IMR-90 (cell line): Measurements from ENCODE around the gene NABP1. TPM values are rescaled to one million over a fixed set of nuclear protein-coding genes. Genes with fewer than 3 reads are reported as not detected.
A peak's percentile ranks its signal among the peaks of the same experiment; 100 is the strongest.

ENCODE experiments used
- ATAC-seq: fragments of 200-7000 bp; cut with Tn5 transposase; 2 replicates; pipeline ENCODE4 v1.9.1; 2020; ENCODE audit warnings: low read depth, mild to moderate bottlenecking, moderate library complexity
- BruUV-seq: library from RNA; stranded (reverse); fragments of 400-500 nt; replicated peaks from 2 replicates; lab custom pipeline; 2021; lab: Mats Ljungman, UMichigan
- CTCF ChIA-PET: fragments of 300-600 bp; formaldehyde crosslinking; extraction: SDS; loops from one replicate; lab custom pipeline; 2021; ENCODE audit warnings: antibody characterized with exemption; lab: Yijun Ruan, JAX
- POLR2A ChIA-PET: fragments of 300-600 bp; sonication (Branson Sonifier 250); formaldehyde crosslinking; loops from one replicate; lab custom pipeline; 2022; ENCODE audit warnings: antibody characterized with exemption; ENCODE audit not compliant: unreplicated experiment; lab: Charles Lee
- DNase-seq: peaks from one replicate; pipeline ENCODE4 v3.0.0; 2013
- H2AFZ ChIP-seq: replicated peaks from 2 replicates; pipeline ENCODE3; 2013; ENCODE audit warnings: low read length, mild to moderate bottlenecking; ENCODE audit not compliant: poor library complexity
- H2AK5ac ChIP-seq: 2 replicates; pipeline ENCODE4 v1.6.1; 2013; ENCODE audit warnings: low read depth, low read length, inconsistent platforms
- H2AK9ac ChIP-seq: replicated peaks from 2 replicates; pipeline ENCODE3; 2013; ENCODE audit warnings: mild to moderate bottlenecking, low read depth, low read length, moderate library complexity; ENCODE audit not compliant: poor library complexity
- H2BK120ac ChIP-seq: 2 replicates; pipeline ENCODE4 v1.6.1; 2013; ENCODE audit warnings: low read depth, low read length, inconsistent platforms
- H2BK15ac ChIP-seq: 3 replicates; pipeline ENCODE4 v1.6.1; 2013; ENCODE audit warnings: low read depth, low read length, inconsistent platforms
- H2BK20ac ChIP-seq: 2 replicates; pipeline ENCODE4 v1.6.1; 2013; ENCODE audit warnings: low read depth, mild to moderate bottlenecking, inconsistent platforms, low read length, moderate library complexity
- H2BK5ac ChIP-seq: 2 replicates; pipeline ENCODE4 v1.6.1; 2013; ENCODE audit warnings: mild to moderate bottlenecking, low read depth, low read length, inconsistent platforms; ENCODE audit not compliant: poor library complexity, severe bottlenecking
- H3K14ac ChIP-seq: replicated peaks from 2 replicates; pipeline ENCODE4 v1.6.1; 2013; ENCODE audit warnings: low read depth, low read length, inconsistent platforms
- H3K18ac ChIP-seq: 2 replicates; pipeline ENCODE4 v1.6.1; 2013; ENCODE audit warnings: low read depth, low read length, control low read depth
- H3K23ac ChIP-seq: 2 replicates; pipeline ENCODE4 v1.6.1; 2013; ENCODE audit warnings: low read depth, low read length, inconsistent platforms
- H3K27ac ChIP-seq: 2 replicates; pipeline ENCODE4 v1.5.1; 2013; ENCODE audit warnings: mild to moderate bottlenecking, control low read depth, low read length; ENCODE audit not compliant: insufficient read depth
- H3K27me3 ChIP-seq: 2 replicates; pipeline ENCODE4 v1.6.1; 2013; ENCODE audit warnings: low read length; ENCODE audit not compliant: control insufficient read depth, insufficient read depth
- H3K36me3 ChIP-seq: 2 replicates; pipeline ENCODE4 v1.6.1; 2013; ENCODE audit warnings: low read length, mixed read lengths; ENCODE audit not compliant: control insufficient read depth, insufficient read depth
- H3K4ac ChIP-seq: 2 replicates; pipeline ENCODE4 v1.6.1; 2013; ENCODE audit warnings: low read depth, low read length, inconsistent platforms
- H3K4me1 ChIP-seq: 2 replicates; pipeline ENCODE4 v1.6.1; 2013; ENCODE audit warnings: low read length, mixed read lengths; ENCODE audit not compliant: control insufficient read depth, insufficient read depth
- H3K4me2 ChIP-seq: 2 replicates; pipeline ENCODE4 v1.6.1; 2013; ENCODE audit warnings: low read depth, mild to moderate bottlenecking, control low read depth, low read length, moderate library complexity
- H3K4me3 ChIP-seq: 2 replicates; pipeline ENCODE4 v1.5.1; 2013; ENCODE audit warnings: low read depth, mild to moderate bottlenecking, control low read depth, low read length, moderate library complexity; ENCODE audit not compliant: insufficient read depth
- H3K56ac ChIP-seq: 2 replicates; pipeline ENCODE4 v1.6.1; 2013; ENCODE audit warnings: low read length, inconsistent platforms; ENCODE audit not compliant: insufficient read depth; ENCODE audit errors: extremely low read depth
- H3K79me1 ChIP-seq, 2 experiments: 2 replicates each; pipeline ENCODE4 v1.6.1; 2013; ENCODE audit warnings: low read length in 2 of 2, inconsistent platforms in 1 of 2, low read depth in 1 of 2
- H3K9ac ChIP-seq: 2 replicates; pipeline ENCODE4 v1.6.1; 2013; ENCODE audit warnings: low read depth, low read length, control low read depth
- H3K9me1 ChIP-seq: 2 replicates; pipeline ENCODE4 v1.6.1; 2013; ENCODE audit warnings: low read length, inconsistent platforms; ENCODE audit not compliant: insufficient read depth
- H3K9me3 ChIP-seq: 2 replicates; pipeline ENCODE4 v1.6.1; 2013; ENCODE audit warnings: low read length; ENCODE audit not compliant: control insufficient read depth, insufficient read depth
- H4K20me1 ChIP-seq: 2 replicates; pipeline ENCODE4 v1.6.1; 2013; ENCODE audit warnings: low read length, inconsistent platforms; ENCODE audit not compliant: insufficient read depth
- H4K5ac ChIP-seq: 2 replicates; pipeline ENCODE4 v1.6.1; 2013; ENCODE audit warnings: mild to moderate bottlenecking, low read depth, low read length, control low read depth
- H4K8ac ChIP-seq, 2 experiments: 2 replicates each; pipeline ENCODE4 v1.6.1; 2013; ENCODE audit warnings: low read depth in 2 of 2, low read length in 2 of 2, control low read depth in 1 of 2, inconsistent platforms in 1 of 2
- H4K91ac ChIP-seq: 2 replicates; pipeline ENCODE4 v1.6.1; 2013; ENCODE audit warnings: low read depth, low read length, inconsistent platforms; ENCODE audit not compliant: insufficient read depth
- POLR2A ChIP-seq: IDR thresholded peaks from 2 replicates; pipeline ENCODE4 v1.6.1; 2012; ENCODE audit warnings: mild to moderate bottlenecking, low read depth, low read length
- WGBS, 2 experiments: methylation state at CpG; one replicate each; pipeline versions ENCODE4 v1.1.5 to v1.1.7; 2013; ENCODE audit warnings: missing lambda C conversion rate in 2 of 2; ENCODE audit not compliant: insufficient read length in 1 of 2; ENCODE audit errors: extremely low coverage in 2 of 2; 5-methylcytosine and 5-hydroxymethylcytosine counted together
- dilution Hi-C: fragments of 300-500 bp; cut with HindIII; formaldehyde crosslinking; loops from one replicate; pipeline ENCODE4 v1.14.3; 2018; ENCODE audit warnings: low sequenced_read_pairs; ENCODE audit not compliant: unreplicated experiment
- in situ Hi-C: fragments of 300-500 bp; cut with MboI; formaldehyde crosslinking; loops from 3 replicates; pipeline ENCODE4 v1.14.3; 2019; ENCODE audit warnings: low sequenced_read_pairs, inconsistent platforms, mixed read lengths
- intact Hi-C: fragments of 100-400 bp; cut with micrococcal nuclease; formaldehyde crosslinking; loops from 2 replicates; pipeline ENCODE4 v1.10.0; 2022
- polyA plus RNA-seq, 3 experiments: library from polyadenylated mRNA; depleted of rRNA; stranded (reverse); fragments of >200 nt; gene quantifications; 2 replicates each; pipeline ENCODE4 v1.2.3, GENCODE V29; 2012; ENCODE audit warnings: low replicate concordance in 1 of 3
- total RNA-seq: library from RNA; depleted of rRNA; stranded (reverse); fragments of >200 nt; gene quantifications from 2 replicates; pipeline ENCODE4 v1.2.3, GENCODE V29; 2012
- TF ChIP-seq, protein P1 (sequence below): fragments of 150-350 bp; IDR thresholded peaks from 2 replicates; pipeline ENCODE4 v1.6.1; 2017; ENCODE audit warnings: mild to moderate bottlenecking, antibody characterized with exemption, low read length, low read depth

NABP1 gene
- total and polyA plus RNA-seq, 2 of the 4 experiments (the other 2 are of a cell fraction): 57.7 to 73.3 TPM

DNA sequence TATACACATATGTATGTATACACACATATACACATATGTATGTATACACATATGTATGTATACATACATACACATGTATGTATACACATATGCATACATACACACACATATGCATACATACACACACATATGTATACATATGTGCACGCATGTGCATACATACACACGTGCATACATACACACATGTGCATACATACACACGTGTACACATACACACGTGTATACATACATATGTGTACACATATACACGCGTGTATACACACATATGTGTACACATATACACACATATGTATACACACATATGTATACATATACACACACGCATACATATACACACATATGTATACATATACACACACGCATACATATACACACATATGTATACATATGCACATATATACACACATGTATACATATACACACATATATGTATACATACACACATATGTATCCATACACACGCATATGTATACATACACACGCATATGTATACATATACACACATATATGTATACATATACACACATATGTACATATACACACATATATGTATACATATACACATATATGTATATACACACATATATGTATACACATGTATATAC, 21.5 kb downstream of the NABP1 start:
- H3K4me3 ChIP-seq: no peak overlapping the region
- no peaks in the 10 kb centered on the region for H3K9me3 ChIP-seq
- no peak overlapping the region for H2AFZ ChIP-seq
- H3K4me1 ChIP-seq: peaks cover 5% of the 10 kb centered on the region; the same call in 1 of the 2 replicates
- no peak overlapping the region for H4K8ac ChIP-seq
- ChIA-PET CTCF (no interaction called here), POLR2A (no interaction called here)
- TF ChIP-seq, protein P1, sequence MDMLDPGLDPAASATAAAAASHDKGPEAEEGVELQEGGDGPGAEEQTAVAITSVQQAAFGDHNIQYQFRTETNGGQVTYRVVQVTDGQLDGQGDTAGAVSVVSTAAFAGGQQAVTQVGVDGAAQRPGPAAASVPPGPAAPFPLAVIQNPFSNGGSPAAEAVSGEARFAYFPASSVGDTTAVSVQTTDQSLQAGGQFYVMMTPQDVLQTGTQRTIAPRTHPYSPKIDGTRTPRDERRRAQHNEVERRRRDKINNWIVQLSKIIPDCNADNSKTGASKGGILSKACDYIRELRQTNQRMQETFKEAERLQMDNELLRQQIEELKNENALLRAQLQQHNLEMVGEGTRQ: no peak
- TF ChIP-seq POLR2A: 0 out of 2 replicates have a peak, but pooled peaks have one; percentile 43
- BruUV-seq: no TSS peak
- H4K5ac ChIP-seq: no peak overlapping the region
- H3K23ac ChIP-seq: no peak overlapping the region
- no peak overlapping the region for H2BK5ac ChIP-seq
- no peak overlapping the region for H2BK20ac ChIP-seq
- dilution Hi-C loops: no loop called here
- H3K14ac ChIP-seq: no peak overlapping the region
- H3K4ac ChIP-seq: no peak overlapping the region
- no peak overlapping the region for H2BK15ac ChIP-seq
- peaks cover 10% of the 10 kb centered on the region; the same call in 1 of the 2 replicates for H4K20me1 ChIP-seq
- no peak overlapping the region for H2BK120ac ChIP-seq
- ATAC-seq (peak; percentile 10), DNase-seq (no peak)
- H3K9ac ChIP-seq: no peak overlapping the region
- H3K27me3 ChIP-seq: no peaks in the 10 kb centered on the region
- no peaks in the 10 kb centered on the region for H3K79me1 ChIP-seq
- H3K36me3 ChIP-seq: no peaks in the 10 kb centered on the region
- intact Hi-C loops: no loop called here
- in situ Hi-C loops: no loop called here
- no peak overlapping the region for H4K91ac ChIP-seq
- H3K4me2 ChIP-seq: no peak overlapping the region
- no peak overlapping the region for H3K27ac ChIP-seq
- no peak overlapping the region for H2AK5ac ChIP-seq
- H3K18ac ChIP-seq: no peak overlapping the region
- 83% methylated on average over 8 of the region's 10 CpGs; no CpG with 5 or more reads in 1 of the 2 experiments for WGBS, 2 experiments
- peaks cover 2% of the 10 kb centered on the region; the same call in 1 of the 2 replicates for H3K9me1 ChIP-seq
- no peak overlapping the region for H2AK9ac ChIP-seq
- no peak overlapping the region for H3K56ac ChIP-seq
